Measurements from ENCODE around the gene KDM3B. TPM values are rescaled to one million over a fixed set of nuclear protein-coding genes. Genes with fewer than 3 reads are reported as not detected.
"Not testable (repeated sequence)": the region's sequence is repeated elsewhere in the genome, so short reads cannot be mapped to it uniquely, and the experiment has no call there.

Gene KDM3B
- total and polyA plus RNA-seq, 7 donors, result 11.7 to 58.3 (median 52.7) TPM

- ATAC-seq, result peak; percentile 34 to 54 (median 37)
- intact Hi-C loops (cut with DNase I), result loop anchor here in 1 of 2 donors (5.0 kb wide), 1 partner anchor 34 kb away; the partner anchor contains the start of gene KDM3B
Observed at GRCh38 chr5:138386290-138386689, 33.8 kb downstream of the KDM3B start.

GRCh38 chr5:138389332-138389731, 36.8 kb downstream of the KDM3B start:
- intact Hi-C loops (cut with DNase I), result loop anchor here in 1 of 2 donors (5.0 kb wide), 1 partner anchor 37 kb away; the partner anchor contains the start of gene KDM3B
- 84 to 95% (median 91%) methylated on average over 3 of the region's 3 CpGs for WGBS, 3 donors
- H3K4me1 ChIP-seq, result peaks cover 48% of the 10 kb centered on the region
- no peak for TF ChIP-seq CTCF (IDR thresholded peaks at IDR 0.05)
- H3K36me3 ChIP-seq (ENCODE audit: insufficient read depth in 1 of 2, low read depth in 1 of 2), result peaks cover 2 to 70% of the 10 kb centered on the region in 2 donors
- peak in 1 of 4 donors; percentile 1 for ATAC-seq
- no peak for DNase-seq
- H3K27me3 ChIP-seq (ENCODE audit: insufficient read depth in 3 of 3, low read length in 2 of 3), result no peaks in the 10 kb centered on the region
- H3K27ac ChIP-seq, result peak overlapping the region; percentile 70
- H3K4me3 ChIP-seq, result peak overlapping the region; percentile 0
- H3K9me3 ChIP-seq, result no peaks in the 10 kb centered on the region

More at GRCh38 chr5:138386290-138386689, 33.8 kb downstream of the KDM3B start:
- no peak for TF ChIP-seq CTCF (IDR thresholded peaks at IDR 0.05)
- Histone ChIP-seq H3K4me3 (peak overlapping the region; percentile 42), H3K4me1 (peaks cover 26% of the 10 kb centered on the region), H3K36me3 (ENCODE audit: insufficient read depth in 1 of 2, low read depth in 1 of 2) (peaks cover 4 to 73% of the 10 kb centered on the region in 2 donors), H3K27me3 (ENCODE audit: insufficient read depth in 3 of 3, low read length in 2 of 3) (no peaks in the 10 kb centered on the region), H3K9me3 (no peaks in the 10 kb centered on the region), H3K27ac (peak overlapping the region; percentile 70)
- DNase-seq, result no peak
- 49 to 75% (median 57%) methylated on average over 10 of the region's 10 CpGs for WGBS, 3 donors

GRCh38 chr5:138389911-138390310, 37.4 kb downstream of the KDM3B start:
- H3K36me3 ChIP-seq (ENCODE audit: insufficient read depth in 1 of 2, low read depth in 1 of 2), result peaks cover 2 to 70% of the 10 kb centered on the region in 2 donors

GRCh38 chr5:138391859-138392386, 39.4 kb downstream of the KDM3B start:
- intact Hi-C loops (cut with DNase I), result no loop called here
- no peaks in the 10 kb centered on the region for H3K9me3 ChIP-seq
- no peaks in the 10 kb centered on the region for H3K27me3 ChIP-seq (ENCODE audit: insufficient read depth in 3 of 3, low read length in 2 of 3)
- ATAC-seq (peak; percentile 84 to 91 (median 90)), DNase-seq (peak; percentile 39 to 76)
- H3K4me1 ChIP-seq, result peaks cover 45% of the 10 kb centered on the region
- H3K36me3 ChIP-seq (ENCODE audit: insufficient read depth in 1 of 2, low read depth in 1 of 2), result peaks cover 0 to 79% of the 10 kb centered on the region in 2 donors
- H3K4me3 ChIP-seq, result peak overlapping the region; percentile 45
- H3K27ac ChIP-seq, result peak overlapping the region; percentile 70
- TF ChIP-seq CTCF (IDR thresholded peaks at IDR 0.05), result no peak
- 34 to 38% (median 34%) methylated on average over 9 of the region's 9 CpGs for WGBS, 3 donors

More at GRCh38 chr5:138389911-138390310, 37.4 kb downstream of the KDM3B start:
- intact Hi-C loops (cut with DNase I), result loop anchor here in 1 of 2 donors (5.0 kb wide), 1 partner anchor 38 kb away; the partner anchor contains the start of gene KDM3B
- peak in 1 of 4 donors; percentile 48 for ATAC-seq
- not testable (repeated sequence) for H3K4me3 ChIP-seq; H3K27me3 ChIP-seq (ENCODE audit: insufficient read depth in 3 of 3, low read length in 2 of 3); DNase-seq; H3K9me3 ChIP-seq
- H3K27ac ChIP-seq, result peak overlapping the region; percentile 70
- peaks cover 48% of the 10 kb centered on the region for H3K4me1 ChIP-seq
- 37 to 71% (median 39%) methylated on average over 10 of the region's 10 CpGs for WGBS, 3 donors

- H3K27me3 ChIP-seq (ENCODE audit: insufficient read depth in 3 of 3, low read length in 2 of 3), result no peaks in the 10 kb centered on the region
- H3K36me3 ChIP-seq (ENCODE audit: insufficient read depth in 1 of 2, low read depth in 1 of 2), result peaks cover 16 to 100% of the 10 kb centered on the region in 2 donors
- intact Hi-C loops (cut with DNase I), result loop anchor here in 1 of 2 donors (10.0 kb wide), 1 partner anchor 178 kb away; no protein-coding TSS in a partner anchor
- H3K9me3 ChIP-seq, result no peaks in the 10 kb centered on the region
- no peaks in the 10 kb centered on the region for H3K4me1 ChIP-seq
- ATAC-seq, result no peak
- no peak for TF ChIP-seq CTCF (IDR thresholded peaks at IDR 0.05)
- no peak overlapping the region for H3K27ac ChIP-seq
- DNase-seq, result no peak
- no peak overlapping the region for H3K4me3 ChIP-seq
Observed at GRCh38 chr5:138402640-138403039, 50.2 kb downstream of the KDM3B start.

All from psoas muscle (tissue), 8 donors.